Kidney epithelial cell (primary cell): ENCODE results near the gene NDUFA8. TPM values are rescaled to one million over a fixed set of nuclear protein-coding genes. Genes with fewer than 3 reads are reported as not detected.

Experiments used
- DNase-seq: peaks from one replicate; pipeline ENCODE4 v3.0.0-alpha.2; 2010; ENCODE audit warnings: low read depth
- H3K27me3 ChIP-seq: 2 replicates; pipeline ENCODE4 v1.6.0; 2011; ENCODE audit warnings: low read length; ENCODE audit not compliant: control insufficient read depth, insufficient read depth
- H3K36me3 ChIP-seq: 2 replicates; pipeline ENCODE4 v1.5.1; 2011; ENCODE audit warnings: low read length; ENCODE audit not compliant: control insufficient read depth, insufficient read depth
- H3K4me3 ChIP-seq: 2 replicates; pipeline ENCODE4 v1.5.1; 2011; ENCODE audit warnings: low read depth, mild to moderate bottlenecking, control low read depth, low read length
- CTCF ChIP-seq: IDR thresholded peaks from 2 replicates; pipeline ENCODE4 v1.5.1; 2011; ENCODE audit warnings: mild to moderate bottlenecking, moderate library complexity, low read length, control low read depth, inconsistent platforms; ENCODE audit not compliant: insufficient read depth, poor library complexity, severe bottlenecking
- total RNA-seq: library from RNA; depleted of rRNA; stranded (reverse); fragments of >200 nt; gene quantifications from 2 replicates; pipeline ENCODE4 v1.2.3, GENCODE V29; 2015

NDUFA8 gene
- total RNA-seq, 1 donor from 2014 or later = 42.7 TPM

- H3K36me3 ChIP-seq = no peaks in the 10 kb centered on the region
- DNase-seq = no peak
Observed at GRCh38 chr9:122190597-122191381, 31.2 kb upstream of the NDUFA8 start.

GRCh38 chr9:122188369-122188768, 28.8 kb upstream of the NDUFA8 start:
- Histone ChIP-seq H3K36me3 (no peaks in the 10 kb centered on the region), H3K4me3 (no peak overlapping the region), H3K27me3 (no peaks in the 10 kb centered on the region)
- no peak for TF ChIP-seq CTCF
- DNase-seq = no peak

More at GRCh38 chr9:122190597-122191381, 31.2 kb upstream of the NDUFA8 start:
- Histone ChIP-seq H3K4me3 (no peak overlapping the region), H3K27me3 (no peaks in the 10 kb centered on the region)
- no peak for TF ChIP-seq CTCF

- H3K4me3 ChIP-seq = no peak overlapping the region
- H3K36me3 ChIP-seq = no peaks in the 10 kb centered on the region
- no peak for TF ChIP-seq CTCF
- H3K27me3 ChIP-seq = no peaks in the 10 kb centered on the region
- no peak for DNase-seq
Observed at GRCh38 chr9:122186777-122187470, 27.3 kb upstream of the NDUFA8 start.

GRCh38 chr9:122186301-122186700, 26.7 kb upstream of the NDUFA8 start:
- no peak overlapping the region for H3K4me3 ChIP-seq
- TF ChIP-seq CTCF = no peak
- H3K27me3 ChIP-seq = no peaks in the 10 kb centered on the region
- no peak for DNase-seq
- no peaks in the 10 kb centered on the region for H3K36me3 ChIP-seq

GRCh38 chr9:122184551-122184950, 25.0 kb upstream of the NDUFA8 start:
- no peak for DNase-seq
- H3K4me3 ChIP-seq = no peak overlapping the region
- no peak for TF ChIP-seq CTCF
- H3K27me3 ChIP-seq = no peaks in the 10 kb centered on the region
- no peaks in the 10 kb centered on the region for H3K36me3 ChIP-seq

- Histone ChIP-seq H3K27me3 (no peaks in the 10 kb centered on the region), H3K36me3 (no peaks in the 10 kb centered on the region), H3K4me3 (no peak overlapping the region)
- TF ChIP-seq CTCF = no peak
- no peak for DNase-seq
Observed at GRCh38 chr9:122183501-122183900, 23.9 kb upstream of the NDUFA8 start.
